Activated CD4-positive, alpha-beta memory T cell treated with anti-CD3 and anti-CD28 coated beads, Interleukin-2, amount 10 ng/mL, durations not matched to agents 7 days and 5 days (primary cell): ENCODE results near the gene LECT2. TPM values are rescaled to one million over a fixed set of nuclear protein-coding genes. Genes with fewer than 3 reads are reported as not detected.

ENCODE experiments used
- CTCF ChIA-PET: fragments of 350-600 bp; sonication (Branson Sonifier 250); formaldehyde crosslinking; loops from one replicate; lab custom pipeline; 2021; ENCODE audit warnings: antibody characterized with exemption, inconsistent platforms; lab: Charles Lee
- POLR2A ChIA-PET: fragments of 350-600 bp; sonication (Branson Sonifier 250); formaldehyde crosslinking; loops from one replicate; lab custom pipeline; 2021; ENCODE audit warnings: antibody characterized with exemption; lab: Charles Lee
- DNase-seq: peaks from one replicate; pipeline ENCODE4 v3.0.0-alpha.2; 2020
- H3K27ac Mint-ChIP-seq: one replicate; pipeline ENCODE4 v1.8.0; 2021; ENCODE audit warnings: mild to moderate bottlenecking, mixed read lengths
- H3K27me3 Mint-ChIP-seq: one replicate; pipeline ENCODE4 v1.8.0; 2021; ENCODE audit warnings: mixed read lengths
- H3K36me3 Mint-ChIP-seq: one replicate; pipeline ENCODE4 v1.8.0; 2021; ENCODE audit warnings: low read depth, mixed read lengths
- H3K4me1 Mint-ChIP-seq: one replicate; pipeline ENCODE4 v1.8.0; 2021; ENCODE audit warnings: mixed read lengths
- H3K4me3 Mint-ChIP-seq: one replicate; pipeline ENCODE4 v1.8.0; 2021; ENCODE audit warnings: mild to moderate bottlenecking, mixed read lengths
- H3K9me3 Mint-ChIP-seq: one replicate; pipeline ENCODE4 v1.8.0; 2021; ENCODE audit warnings: mixed read lengths
- total RNA-seq, 2 experiments: library from RNA; stranded (reverse); gene quantifications; one replicate each; pipeline ENCODE4 v1.2.3, GENCODE V29; 2021

LECT2 gene
- total RNA-seq, 2 experiments from 2014 or later: not detected

GRCh38 chr5:135974021-135974600, 19.3 kb upstream of the LECT2 start:
- peaks cover 34% of the 10 kb centered on the region for H3K27me3 Mint-ChIP-seq
- no peaks in the 10 kb centered on the region for H3K4me1 Mint-ChIP-seq
- H3K27ac Mint-ChIP-seq: no peak overlapping the region
- no peaks in the 10 kb centered on the region for H3K9me3 Mint-ChIP-seq
- H3K4me3 Mint-ChIP-seq: no peak overlapping the region
- DNase-seq: no peak
- H3K36me3 Mint-ChIP-seq: no peaks in the 10 kb centered on the region
- ChIA-PET POLR2A (no interaction called here), CTCF (no interaction called here)

- ChIA-PET POLR2A (no interaction called here), CTCF (no interaction called here)
- H3K27ac Mint-ChIP-seq: no peak overlapping the region
- H3K4me1 Mint-ChIP-seq: no peaks in the 10 kb centered on the region
- H3K27me3 Mint-ChIP-seq: peaks cover 37% of the 10 kb centered on the region
- no peak overlapping the region for H3K4me3 Mint-ChIP-seq
- no peaks in the 10 kb centered on the region for H3K36me3 Mint-ChIP-seq
- no peak for DNase-seq
- no peaks in the 10 kb centered on the region for H3K9me3 Mint-ChIP-seq
Observed at GRCh38 chr5:135973323-135974020, 18.7 kb upstream of the LECT2 start.

GRCh38 chr5:135971701-135972100, 16.9 kb upstream of the LECT2 start:
- peaks cover 31% of the 10 kb centered on the region for H3K27me3 Mint-ChIP-seq
- no peak overlapping the region for H3K27ac Mint-ChIP-seq
- H3K36me3 Mint-ChIP-seq: no peaks in the 10 kb centered on the region
- ChIA-PET CTCF (interaction anchor here (0.9 kb wide), 1 partner anchor 15 kb away, joined by 3 read pairs; no protein-coding TSS in a partner anchor), POLR2A (no interaction called here)
- H3K4me1 Mint-ChIP-seq: no peaks in the 10 kb centered on the region
- no peak for DNase-seq
- H3K9me3 Mint-ChIP-seq: no peaks in the 10 kb centered on the region
- H3K4me3 Mint-ChIP-seq: no peak overlapping the region

- no peak overlapping the region for H3K27ac Mint-ChIP-seq
- H3K36me3 Mint-ChIP-seq: no peaks in the 10 kb centered on the region
- peaks cover 15% of the 10 kb centered on the region for H3K27me3 Mint-ChIP-seq
- no peaks in the 10 kb centered on the region for H3K9me3 Mint-ChIP-seq
- no peak overlapping the region for H3K4me3 Mint-ChIP-seq
- no peaks in the 10 kb centered on the region for H3K4me1 Mint-ChIP-seq
- ChIA-PET POLR2A (no interaction called here), CTCF (no interaction called here)
- no peak for DNase-seq
Observed at GRCh38 chr5:135966790-135967189, 12.0 kb upstream of the LECT2 start.

GRCh38 chr5:135966165-135966564, 11.4 kb upstream of the LECT2 start:
- DNase-seq: no peak
- POLR2A ChIA-PET: no interaction called here
- CTCF ChIA-PET: no interaction called here
- Mint-ChIP-seq H3K36me3 (no peaks in the 10 kb centered on the region), H3K9me3 (no peaks in the 10 kb centered on the region), H3K27me3 (peaks cover 15% of the 10 kb centered on the region), H3K4me3 (no peak overlapping the region), H3K4me1 (no peaks in the 10 kb centered on the region), H3K27ac (no peak overlapping the region)

GRCh38 chr5:135965504-135965903, 10.7 kb upstream of the LECT2 start:
- H3K36me3 Mint-ChIP-seq: no peaks in the 10 kb centered on the region
- no peak overlapping the region for H3K4me3 Mint-ChIP-seq
- POLR2A ChIA-PET: no interaction called here

GRCh38 chr5:135964670-135965320, 10.0 kb upstream of the LECT2 start:
- CTCF ChIA-PET: no interaction called here
- Mint-ChIP-seq H3K4me1 (no peaks in the 10 kb centered on the region), H3K4me3 (no peak overlapping the region), H3K36me3 (no peaks in the 10 kb centered on the region), H3K9me3 (no peaks in the 10 kb centered on the region), H3K27me3 (peaks cover 13% of the 10 kb centered on the region), H3K27ac (no peak overlapping the region)
- no peak for DNase-seq
- POLR2A ChIA-PET: interaction anchor here (1.0 kb wide), 1 partner anchor 13 kb away, joined by 3 read pairs; no protein-coding TSS in a partner anchor

More at GRCh38 chr5:135965504-135965903, 10.7 kb upstream of the LECT2 start:
- H3K9me3 Mint-ChIP-seq: no peaks in the 10 kb centered on the region
- no peak overlapping the region for H3K27ac Mint-ChIP-seq
- no peaks in the 10 kb centered on the region for H3K4me1 Mint-ChIP-seq
- peaks cover 13% of the 10 kb centered on the region for H3K27me3 Mint-ChIP-seq
- CTCF ChIA-PET: no interaction called here
- DNase-seq: no peak

- CTCF ChIA-PET: no interaction called here
- H3K27me3 Mint-ChIP-seq: peaks cover 23% of the 10 kb centered on the region
- no peak overlapping the region for H3K27ac Mint-ChIP-seq
- no peak for DNase-seq
- no peaks in the 10 kb centered on the region for H3K4me1 Mint-ChIP-seq
- H3K9me3 Mint-ChIP-seq: no peaks in the 10 kb centered on the region
- no peaks in the 10 kb centered on the region for H3K36me3 Mint-ChIP-seq
- no peak overlapping the region for H3K4me3 Mint-ChIP-seq
- POLR2A ChIA-PET: no interaction called here
Observed at GRCh38 chr5:135955525-135955924, 742 bp upstream of the LECT2 start.

- peaks cover 16% of the 10 kb centered on the region for H3K27me3 Mint-ChIP-seq
- DNase-seq: no peak
- H3K36me3 Mint-ChIP-seq: no peaks in the 10 kb centered on the region
- POLR2A ChIA-PET: no interaction called here
- H3K9me3 Mint-ChIP-seq: no peaks in the 10 kb centered on the region
- no peak overlapping the region for H3K27ac Mint-ChIP-seq
- CTCF ChIA-PET: no interaction called here
- no peaks in the 10 kb centered on the region for H3K4me1 Mint-ChIP-seq
- no peak overlapping the region for H3K4me3 Mint-ChIP-seq
Observed at GRCh38 chr5:135953850-135954249, 933 bp downstream of the LECT2 start.

GRCh38 chr5:135952683-135953082, 2.1 kb downstream of the LECT2 start:
- peaks cover 15% of the 10 kb centered on the region for H3K27me3 Mint-ChIP-seq
- H3K4me1 Mint-ChIP-seq: no peaks in the 10 kb centered on the region
- no peak for DNase-seq
- no peaks in the 10 kb centered on the region for H3K9me3 Mint-ChIP-seq
- no peak overlapping the region for H3K27ac Mint-ChIP-seq
- no peak overlapping the region for H3K4me3 Mint-ChIP-seq
- no peaks in the 10 kb centered on the region for H3K36me3 Mint-ChIP-seq
- CTCF ChIA-PET: interaction anchor here (0.5 to 1.1 kb wide), 2 partner anchors 19 to 62 kb away, joined by 3 read pairs; no protein-coding TSS in a partner anchor
- POLR2A ChIA-PET: no interaction called here

GRCh38 chr5:135951807-135952206, 3.0 kb downstream of the LECT2 start:
- no peaks in the 10 kb centered on the region for H3K9me3 Mint-ChIP-seq
- peaks cover 15% of the 10 kb centered on the region for H3K27me3 Mint-ChIP-seq
- DNase-seq: no peak
- H3K36me3 Mint-ChIP-seq: no peaks in the 10 kb centered on the region
- H3K27ac Mint-ChIP-seq: no peak overlapping the region
- CTCF ChIA-PET: no interaction called here
- H3K4me1 Mint-ChIP-seq: no peaks in the 10 kb centered on the region
- POLR2A ChIA-PET: interaction anchor here (1.0 kb wide), 1 partner anchor 85 kb away, joined by 3 read pairs; no protein-coding TSS in a partner anchor
- H3K4me3 Mint-ChIP-seq: no peak overlapping the region

GRCh38 chr5:135951257-135951656, 3.5 kb downstream of the LECT2 start:
- DNase-seq: no peak
- ChIA-PET CTCF (no interaction called here), POLR2A (interaction anchor here (1.0 kb wide), 1 partner anchor 86 kb away, joined by 3 read pairs; no protein-coding TSS in a partner anchor)
- no peak overlapping the region for H3K27ac Mint-ChIP-seq
- H3K4me1 Mint-ChIP-seq: no peaks in the 10 kb centered on the region
- no peaks in the 10 kb centered on the region for H3K9me3 Mint-ChIP-seq
- H3K36me3 Mint-ChIP-seq: no peaks in the 10 kb centered on the region
- H3K27me3 Mint-ChIP-seq: peaks cover 15% of the 10 kb centered on the region
- no peak overlapping the region for H3K4me3 Mint-ChIP-seq

GRCh38 chr5:135950611-135951010, 4.2 kb downstream of the LECT2 start:
- Mint-ChIP-seq H3K36me3 (no peaks in the 10 kb centered on the region), H3K27ac (no peak overlapping the region), H3K27me3 (peaks cover 15% of the 10 kb centered on the region), H3K4me1 (no peaks in the 10 kb centered on the region), H3K4me3 (no peak overlapping the region), H3K9me3 (no peaks in the 10 kb centered on the region)
- CTCF ChIA-PET: no interaction called here
- POLR2A ChIA-PET: no interaction called here
- no peak for DNase-seq
